Mesenchymal stem cell (in vitro differentiated cells and primary cell): Measurements from ENCODE around the gene TAPBP.
A peak's percentile ranks its signal among the peaks of the same experiment; 100 is the strongest.

Experiments used
- DNase-seq: peaks from one replicate; pipeline ENCODE4 v3.0.0-alpha.2; 2013
- H2AFZ ChIP-seq: one replicate; pipeline ENCODE4 v1.6.1; 2013; ENCODE audit warnings: low read depth, mild to moderate bottlenecking, control low read depth, inconsistent platforms, low read length, moderate library complexity
- H2AK5ac ChIP-seq: 2 replicates; pipeline ENCODE4 v1.6.1; 2013; ENCODE audit warnings: low read length, moderate library complexity, mild to moderate bottlenecking, inconsistent platforms; ENCODE audit not compliant: severe bottlenecking
- H2BK120ac ChIP-seq: one replicate; pipeline ENCODE4 v1.6.1; 2013; ENCODE audit warnings: low read depth, mild to moderate bottlenecking, inconsistent platforms, low read length, moderate library complexity
- H2BK12ac ChIP-seq, 2 experiments: one replicate each; pipeline ENCODE4 v1.6.1; 2013; ENCODE audit warnings: inconsistent platforms in 2 of 2, low read length in 2 of 2, mild to moderate bottlenecking in 2 of 2, moderate library complexity in 2 of 2, control low read depth in 1 of 2
- H2BK15ac ChIP-seq: one replicate; pipeline ENCODE4 v1.6.1; 2013; ENCODE audit warnings: mild to moderate bottlenecking, low read depth, inconsistent platforms; ENCODE audit not compliant: poor library complexity, severe bottlenecking
- H2BK5ac ChIP-seq: 2 replicates; pipeline ENCODE4 v1.6.1; 2013; ENCODE audit warnings: low read depth, mild to moderate bottlenecking, low read length, control low read depth, inconsistent platforms; ENCODE audit not compliant: poor library complexity, severe bottlenecking
- H3K14ac ChIP-seq, 2 experiments: one replicate each; pipeline ENCODE4 v1.6.1; 2013; ENCODE audit warnings: inconsistent platforms in 2 of 2, low read length in 2 of 2, control low read depth in 1 of 2, mild to moderate bottlenecking in 1 of 2, moderate library complexity in 1 of 2
- H3K18ac ChIP-seq, 2 experiments: one replicate each; pipeline ENCODE4 v1.6.1; 2013; ENCODE audit warnings: inconsistent platforms in 2 of 2, low read length in 2 of 2, control low read depth in 1 of 2, low read depth in 1 of 2, mild to moderate bottlenecking in 1 of 2
- H3K23ac ChIP-seq, 2 experiments: one replicate each; pipeline ENCODE4 v1.6.1; 2013; ENCODE audit warnings: inconsistent platforms in 2 of 2, low read length in 2 of 2, mild to moderate bottlenecking in 2 of 2, moderate library complexity in 2 of 2, control low read depth in 1 of 2
- H3K27ac ChIP-seq: 2 replicates; pipeline ENCODE4 v1.5.1; 2013; ENCODE audit warnings: mild to moderate bottlenecking, moderate library complexity, low read length, control low read depth, inconsistent platforms; ENCODE audit not compliant: poor library complexity, severe bottlenecking
- H3K27me3 ChIP-seq, 2 experiments: 2 replicates each; pipeline versions ENCODE4 v1.6.1 to v1.7.0; 2013; ENCODE audit warnings: low read length in 2 of 2, mild to moderate bottlenecking in 2 of 2, moderate library complexity in 2 of 2, control low read depth in 1 of 2, inconsistent platforms in 1 of 2; ENCODE audit not compliant: control insufficient read depth in 1 of 2, insufficient read depth in 1 of 2
- H3K36me3 ChIP-seq, 2 experiments: 2 replicates each; pipeline versions ENCODE4 v1.6.1 to v1.7.0; 2013; ENCODE audit warnings: low read length in 2 of 2, control low read depth in 1 of 2, inconsistent platforms in 1 of 2, low read depth in 1 of 2, mild to moderate bottlenecking in 1 of 2; ENCODE audit not compliant: insufficient read depth in 2 of 2, control insufficient read depth in 1 of 2
- H3K4ac ChIP-seq, 2 experiments: one replicate each; pipeline ENCODE4 v1.6.1; 2013; ENCODE audit warnings: inconsistent platforms in 2 of 2, low read length in 2 of 2, mild to moderate bottlenecking in 2 of 2, moderate library complexity in 2 of 2, control low read depth in 1 of 2, low read depth in 1 of 2
- H3K4me1 ChIP-seq: 2 replicates; pipeline ENCODE4 v1.6.1; 2013; ENCODE audit warnings: low read depth, low read length, control low read depth; ENCODE audit not compliant: control insufficient read depth, insufficient read depth
- H3K4me2 ChIP-seq: 2 replicates; pipeline ENCODE4 v1.6.1; 2013; ENCODE audit warnings: low read length, mild to moderate bottlenecking, inconsistent platforms; ENCODE audit not compliant: poor library complexity, severe bottlenecking
- H3K4me3 ChIP-seq, 2 experiments: 2 replicates each; pipeline versions ENCODE4 v1.5.1 to v1.7.0; 2013; ENCODE audit warnings: low read length in 2 of 2, mild to moderate bottlenecking in 2 of 2, control low read depth in 1 of 2, low read depth in 1 of 2; ENCODE audit not compliant: insufficient read depth in 1 of 2
- H3K79me1 ChIP-seq: replicated peaks from 2 replicates; pipeline ENCODE4 v1.6.1; 2013; ENCODE audit warnings: mild to moderate bottlenecking, control low read depth, low read length, inconsistent platforms; ENCODE audit not compliant: poor library complexity, severe bottlenecking
- H3K9ac ChIP-seq: 2 replicates; pipeline ENCODE4 v1.7.0; 2013; ENCODE audit warnings: mild to moderate bottlenecking, low read length, moderate library complexity
- H3K9me3 ChIP-seq: 2 replicates; pipeline ENCODE4 v1.7.0; 2013; ENCODE audit warnings: mild to moderate bottlenecking, low read length; ENCODE audit not compliant: control insufficient read depth
- H4K8ac ChIP-seq: one replicate; pipeline ENCODE4 v1.6.1; 2013; ENCODE audit warnings: inconsistent platforms, mild to moderate bottlenecking, low read length, moderate library complexity
- H4K91ac ChIP-seq: one replicate; pipeline ENCODE4 v1.6.1; 2013; ENCODE audit warnings: mild to moderate bottlenecking, low read length, inconsistent platforms
- WGBS: methylation state at CpG from one replicate; pipeline ENCODE4 v1.1.7; 2013; ENCODE audit warnings: mixed read lengths; 5-methylcytosine and 5-hydroxymethylcytosine counted together

The TAPBP gene

GRCh38 chr6:33297956-33298772 lies 15.7 kb downstream of the TAPBP start:
- H4K91ac ChIP-seq, result peak overlapping the region; percentile 79
- no peak overlapping the region for H2BK5ac ChIP-seq
- H3K4ac ChIP-seq, result peak overlapping the region; percentile 19 to 41
- peak overlapping the region in 1 of 2 experiments; percentile 43 for H2BK12ac ChIP-seq
- peak; percentile 96 for DNase-seq
- peak overlapping the region; percentile 33 for H3K27ac ChIP-seq
- no peak overlapping the region for H2AFZ ChIP-seq
- H3K9me3 ChIP-seq, result no peaks in the 10 kb centered on the region
- H2BK120ac ChIP-seq, result peak overlapping the region; percentile 89
- peak overlapping the region in 1 of 2 experiments; percentile 70 for H3K23ac ChIP-seq
- peak overlapping the region; percentile 92 for H2BK15ac ChIP-seq
- peak overlapping the region; percentile 91 to 94 for H3K18ac ChIP-seq
- H3K4me3 ChIP-seq, result peak overlapping the region; percentile 79 to 89
- peaks cover 33 to 46% of the 10 kb centered on the region in 2 experiments for H3K36me3 ChIP-seq
- no peaks in the 10 kb centered on the region for H3K27me3 ChIP-seq
- peaks cover 17% of the 10 kb centered on the region for H3K4me1 ChIP-seq
- peak overlapping the region; percentile 35 for H4K8ac ChIP-seq
- peak overlapping the region; percentile 99 for H3K9ac ChIP-seq
- under 1% methylated on average over 28 of the region's 42 CpGs for whole genome bisulfite sequencing
- peaks cover 32% of the 10 kb centered on the region for H3K79me1 ChIP-seq
- H3K14ac ChIP-seq, result peak overlapping the region; percentile 59 to 96
- H2AK5ac ChIP-seq, result no peak overlapping the region
- H3K4me2 ChIP-seq, result peak overlapping the region; percentile 93

DNA sequence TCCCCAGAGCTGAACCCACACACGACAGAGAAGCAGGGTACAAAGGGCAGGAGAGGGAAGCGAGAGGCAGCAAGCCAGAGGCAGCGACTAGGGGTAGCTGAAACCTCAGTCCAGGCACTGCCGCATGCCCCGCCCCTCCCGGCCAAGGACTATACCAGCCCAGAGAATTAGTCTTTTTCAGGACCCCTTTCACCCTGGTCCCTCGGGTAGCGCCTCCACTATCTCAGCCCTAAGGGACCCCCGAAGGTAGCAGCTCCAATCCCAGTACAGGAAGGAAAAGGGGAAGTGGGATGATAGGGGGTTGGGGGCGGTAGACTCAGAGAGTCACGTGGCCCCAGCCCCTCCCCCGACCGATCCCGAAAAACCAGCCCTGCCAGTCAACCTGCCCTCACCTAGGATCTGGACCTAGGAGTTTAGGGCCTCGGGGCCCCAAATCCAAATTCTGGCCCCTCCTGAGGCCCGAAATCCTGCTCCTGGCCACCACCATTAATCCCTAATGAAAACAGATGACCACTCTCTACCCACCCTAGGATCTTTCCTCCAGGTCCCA lies 16.4 kb downstream of the TAPBP start:
- Histone ChIP-seq H2BK15ac (peak overlapping the region; percentile 60), H4K8ac (peak overlapping the region; percentile 19), H3K23ac (no peak overlapping the region), H3K14ac (no peak overlapping the region), H2BK5ac (no peak overlapping the region), H3K4me3 (peak overlapping the region; percentile 48 to 89), H3K9me3 (no peaks in the 10 kb centered on the region), H2BK12ac (no peak overlapping the region), H2BK120ac (no peak overlapping the region), H3K36me3 (peaks cover 34 to 52% of the 10 kb centered on the region in 2 experiments), H3K18ac (peak overlapping the region in 1 of 2 experiments; percentile 15), H3K27ac (no peak overlapping the region), H4K91ac (no peak overlapping the region), H2AK5ac (no peak overlapping the region), H3K9ac (peak overlapping the region; percentile 99), H3K4ac (peak overlapping the region; percentile 14 to 83), H3K4me1 (peaks cover 18% of the 10 kb centered on the region), H3K4me2 (peak overlapping the region; percentile 93), H2AFZ (no peak overlapping the region), H3K79me1 (peaks cover 34% of the 10 kb centered on the region), H3K27me3 (no peaks in the 10 kb centered on the region)
- WGBS, result 7% methylated on average over 7 of the region's 16 CpGs
- DNase-seq, result no peak

- no peak overlapping the region for H2AFZ ChIP-seq
- peaks cover 18% of the 10 kb centered on the region for H3K4me1 ChIP-seq
- peak overlapping the region in 1 of 2 experiments; percentile 20 for H2BK12ac ChIP-seq
- H3K14ac ChIP-seq, result no peak overlapping the region
- no peak overlapping the region for H2AK5ac ChIP-seq
- no peaks in the 10 kb centered on the region for H3K9me3 ChIP-seq
- 42% methylated on average over 2 of the region's 12 CpGs for WGBS
- peak overlapping the region in 1 of 2 experiments; percentile 89 for H3K4me3 ChIP-seq
- peak overlapping the region; percentile 19 for H4K8ac ChIP-seq
- peak overlapping the region; percentile 55 for H4K91ac ChIP-seq
- H3K9ac ChIP-seq, result peak overlapping the region; percentile 99
- peak overlapping the region in 1 of 2 experiments; percentile 15 for H3K18ac ChIP-seq
- H3K23ac ChIP-seq, result no peak overlapping the region
- H3K4ac ChIP-seq, result peak overlapping the region; percentile 14 to 83
- H2BK5ac ChIP-seq, result no peak overlapping the region
- H2BK15ac ChIP-seq, result peak overlapping the region; percentile 60
- H3K27ac ChIP-seq, result no peak overlapping the region
- no peak for DNase-seq
- H3K36me3 ChIP-seq, result peaks cover 37 to 55% of the 10 kb centered on the region in 2 experiments
- no peak overlapping the region for H2BK120ac ChIP-seq
- H3K79me1 ChIP-seq, result peaks cover 36% of the 10 kb centered on the region
- H3K4me2 ChIP-seq, result peak overlapping the region; percentile 93
- H3K27me3 ChIP-seq, result no peaks in the 10 kb centered on the region
Measured at GRCh38 chr6:33296797-33297405, 17.0 kb downstream of the TAPBP start.
